Fibroblast of lung (primary cell): ENCODE measurements around the gene P3H3. TPM values are rescaled to one million over a fixed set of nuclear protein-coding genes. Genes with fewer than 3 reads are reported as not detected.
"Not testable (repeated sequence)": the region's sequence is repeated elsewhere in the genome, so short reads cannot be mapped to it uniquely, and the experiment has no call there.

Experiments
- DNase-seq, 2 donors: peaks; one replicate each; pipeline versions ENCODE4 v3.0.0 to v3.0.0-alpha.2; 2010; ENCODE audit warnings: low read depth in 2 of 2
- H2AFZ ChIP-seq: 2 replicates; pipeline ENCODE4 v1.5.1; 2012; ENCODE audit warnings: low read length, control low read depth, inconsistent platforms
- H3K27ac ChIP-seq: 2 replicates; pipeline ENCODE4 v1.5.1; 2011; ENCODE audit warnings: low read length, control low read depth; ENCODE audit not compliant: insufficient read depth
- H3K27me3 ChIP-seq: 2 replicates; pipeline ENCODE4 v1.5.1; 2011; ENCODE audit warnings: mild to moderate bottlenecking, low read length; ENCODE audit not compliant: control insufficient read depth, insufficient read depth
- H3K36me3 ChIP-seq: 2 replicates; pipeline ENCODE4 v1.5.1; 2011; ENCODE audit warnings: low read length; ENCODE audit not compliant: control insufficient read depth, insufficient read depth
- H3K4me1 ChIP-seq: 2 replicates; pipeline ENCODE4 v1.5.1; 2011; ENCODE audit warnings: low read length; ENCODE audit not compliant: control insufficient read depth, insufficient read depth; ENCODE audit errors: extremely low read depth
- H3K4me2 ChIP-seq: 2 replicates; pipeline ENCODE4 v1.5.1; 2011; ENCODE audit warnings: low read length, control low read depth; ENCODE audit not compliant: insufficient read depth; ENCODE audit errors: extremely low read depth
- H3K4me3 ChIP-seq, 4 experiments: fragments of 200-600 bp in 1 of 4; sonication (generic) in 1 of 4; replicated peaks in 1 of 4; 2 replicates each; pipeline ENCODE4 v1.5.1; 2011 to 2016; ENCODE audit warnings: low read length in 4 of 4, low read depth in 3 of 4, mild to moderate bottlenecking in 3 of 4, control low read depth in 2 of 4, inconsistent platforms in 1 of 4, mixed read lengths in 1 of 4; ENCODE audit not compliant: insufficient read depth in 1 of 4; ENCODE audit errors: control extremely low read depth in 1 of 4
- H3K79me2 ChIP-seq: 2 replicates; pipeline ENCODE4 v1.5.1; 2012; ENCODE audit warnings: mild to moderate bottlenecking, low read length, inconsistent platforms; ENCODE audit not compliant: control insufficient read depth, insufficient read depth
- H3K9ac ChIP-seq: 2 replicates; pipeline ENCODE4 v1.5.1; 2011; ENCODE audit warnings: mild to moderate bottlenecking, low read length, control low read depth; ENCODE audit not compliant: insufficient read depth
- H3K9me3 ChIP-seq: 2 replicates; pipeline ENCODE4 v1.5.1; 2012; ENCODE audit warnings: low read depth, low read length; ENCODE audit not compliant: control insufficient read depth, insufficient read depth
- H4K20me1 ChIP-seq: 2 replicates; pipeline ENCODE4 v1.5.1; 2011; ENCODE audit warnings: low read length; ENCODE audit not compliant: control insufficient read depth, insufficient read depth; ENCODE audit errors: extremely low read depth
- CTCF ChIP-seq, 2 donors: IDR thresholded peaks in 1 of 2; conservative IDR thresholded peaks in 1 of 2; 1 replicate in 1 of 2; 2 replicates in 1 of 2; pipeline ENCODE4 v1.5.1; 2011 to 2012; ENCODE audit warnings: low read length in 2 of 2, control low read depth in 1 of 2, inconsistent platforms in 1 of 2, low read depth in 1 of 2, mild to moderate bottlenecking in 1 of 2
- EZH2 ChIP-seq: IDR thresholded peaks from 2 replicates; pipeline ENCODE4 v1.5.1; 2012; ENCODE audit warnings: low read length, control low read depth, mild to moderate bottlenecking; ENCODE audit errors: missing control alignments
- polyA plus RNA-seq, 2 donors: library from polyadenylated mRNA; depleted of rRNA in 1 of 2; stranded (reverse) in 1 of 2; unstranded in 1 of 2; fragments of >200 nt; gene quantifications; 2 replicates each; pipeline ENCODE4 v1.2.1, GENCODE V29; 2011 to 2012; ENCODE audit warnings: missing spikeins in 1 of 2
- total RNA-seq: library from RNA; depleted of rRNA; stranded (reverse); fragments of >200 nt; gene quantifications from 2 replicates; pipeline ENCODE4 v1.2.1, GENCODE V29; 2014

The P3H3 gene
- total and polyA plus RNA-seq, 2 donors (not counting 1 experiment from before 2014, with no cell fraction given) = 44.0 to 96.3 TPM

GRCh38 chr12:6883252-6883651 is 55.0 kb downstream of the P3H3 start:
- Histone ChIP-seq H3K27me3 (no peaks in the 10 kb centered on the region), H3K27ac (no peak overlapping the region), H3K4me1 (no peaks in the 10 kb centered on the region), H3K79me2 (no peaks in the 10 kb centered on the region), H2AFZ (no peak overlapping the region), H3K36me3 (peaks cover 8% of the 10 kb centered on the region), H4K20me1 (no peaks in the 10 kb centered on the region), H3K9me3 (no peaks in the 10 kb centered on the region), H3K4me2 (no peak overlapping the region), H3K9ac (no peak overlapping the region), H3K4me3 (no peak overlapping the region)
- DNase-seq = no peak
- TF ChIP-seq CTCF (conservative IDR thresholded peaks at IDR 0.05 in 1 of 2, IDR thresholded peaks at IDR 0.05 in 1 of 2; ENCODE audit: low read depth in 1 of 2, low read length in 2 of 2) (no peak), EZH2 (no peak)

DNA sequence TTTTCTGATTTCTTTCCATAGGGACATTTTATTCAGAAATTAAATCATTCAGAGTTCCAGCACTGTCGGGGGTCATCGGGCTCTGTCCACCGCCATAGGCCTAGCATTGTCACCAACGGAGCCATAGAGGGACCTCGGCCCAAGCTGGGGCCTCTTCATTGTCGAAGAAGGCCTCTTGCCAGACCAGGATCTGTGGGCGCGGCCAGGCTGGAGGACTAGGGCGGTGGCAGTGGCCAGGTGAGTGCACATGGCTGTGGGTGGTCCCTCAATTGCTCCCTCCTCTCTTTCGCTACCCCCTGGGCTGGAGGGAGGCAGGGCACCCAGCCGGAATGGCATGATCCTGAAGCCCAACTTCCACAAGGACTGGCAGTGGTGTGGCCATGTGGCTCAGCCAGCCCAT is 55.5 kb downstream of the P3H3 start:
- Histone ChIP-seq H3K27me3 (no peaks in the 10 kb centered on the region), H3K27ac (no peak overlapping the region), H2AFZ (no peak overlapping the region), H3K79me2 (no peaks in the 10 kb centered on the region), H3K4me1 (no peaks in the 10 kb centered on the region), H4K20me1 (no peaks in the 10 kb centered on the region), H3K9me3 (no peaks in the 10 kb centered on the region), H3K9ac (no peak overlapping the region), H3K36me3 (peaks cover 8% of the 10 kb centered on the region), H3K4me3 (no peak overlapping the region), H3K4me2 (no peak overlapping the region)
- DNase-seq = no peak
- TF ChIP-seq EZH2 (no peak), CTCF (conservative IDR thresholded peaks at IDR 0.05 in 1 of 2, IDR thresholded peaks at IDR 0.05 in 1 of 2; ENCODE audit: low read depth in 1 of 2, low read length in 2 of 2) (no peak)

DNA sequence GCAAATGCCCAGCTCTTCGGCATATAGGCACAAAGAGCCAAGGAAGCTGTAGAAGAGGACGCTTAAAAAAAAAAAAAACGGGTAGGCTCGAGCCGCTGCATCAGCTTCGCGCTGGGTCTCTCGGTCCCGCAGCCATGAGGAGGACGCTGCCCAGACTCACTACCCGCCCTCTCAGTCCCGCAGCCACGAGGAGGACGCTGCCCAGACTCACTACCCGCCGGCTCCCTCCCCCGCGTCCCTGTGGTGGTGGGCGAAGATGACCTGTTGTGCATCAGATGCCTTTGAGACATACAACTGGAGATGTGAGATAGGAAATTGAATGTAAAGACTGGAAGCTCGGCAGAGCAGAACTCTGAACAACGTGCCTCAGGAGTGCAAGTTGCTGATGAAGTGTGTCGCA is 56.3 kb downstream of the P3H3 start:
- H2AFZ ChIP-seq = no peak overlapping the region
- H3K9ac ChIP-seq = no peak overlapping the region
- no peak overlapping the region for H3K4me3 ChIP-seq
- no peaks in the 10 kb centered on the region for H3K79me2 ChIP-seq
- TF ChIP-seq CTCF (conservative IDR thresholded peaks at IDR 0.05 in 1 of 2, IDR thresholded peaks at IDR 0.05 in 1 of 2; ENCODE audit: low read depth in 1 of 2, low read length in 2 of 2) = no peak
- no peak for TF ChIP-seq EZH2
- H3K4me2 ChIP-seq = no peak overlapping the region
- H3K27me3 ChIP-seq = no peaks in the 10 kb centered on the region
- no peaks in the 10 kb centered on the region for H3K9me3 ChIP-seq
- H3K4me1 ChIP-seq = no peaks in the 10 kb centered on the region
- H3K27ac ChIP-seq = no peak overlapping the region
- H4K20me1 ChIP-seq = no peaks in the 10 kb centered on the region
- peaks cover 8% of the 10 kb centered on the region for H3K36me3 ChIP-seq
- no peak for DNase-seq

DNA sequence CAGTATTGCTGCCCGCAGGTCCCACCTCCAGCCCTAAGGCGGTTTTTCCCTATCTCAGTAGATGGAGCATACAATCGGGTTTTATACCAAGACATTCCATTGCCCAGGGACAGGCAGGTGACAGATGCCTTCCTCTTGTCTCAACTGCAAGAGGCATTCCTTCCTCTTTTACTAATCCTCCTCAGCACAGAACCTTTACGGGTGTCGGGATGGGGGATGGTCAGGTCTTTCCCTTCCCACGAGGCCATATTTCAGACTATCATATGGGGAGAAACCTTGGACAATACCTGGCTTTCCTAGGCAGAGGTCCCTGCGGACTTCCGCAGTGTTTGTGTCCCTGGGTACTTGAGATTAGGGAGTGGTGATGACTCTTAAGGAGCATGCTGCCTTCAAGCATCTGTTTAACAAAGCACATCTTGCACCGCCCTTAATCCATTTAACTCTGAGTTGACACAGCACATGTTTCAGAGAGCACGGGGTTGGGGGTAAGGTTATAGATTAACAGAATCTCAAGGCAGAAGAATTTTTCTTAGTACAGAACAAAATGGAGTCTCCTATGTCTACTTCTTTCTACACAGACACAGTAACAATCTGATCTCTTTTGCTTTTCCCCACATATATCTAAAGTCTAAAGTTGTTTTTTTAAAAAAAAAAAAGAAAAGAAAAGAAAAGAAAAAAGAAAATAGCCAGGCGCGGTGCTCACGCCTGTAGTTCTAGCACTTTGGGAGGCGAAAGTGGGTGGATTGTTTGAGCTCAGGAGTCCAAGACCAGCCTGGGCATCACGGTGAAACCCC is 58.2 kb downstream of the P3H3 start:
- DNase-seq, H3K4me1 ChIP-seq, H2AFZ ChIP-seq, H3K27me3 ChIP-seq, H3K9ac ChIP-seq, H3K36me3 ChIP-seq, H4K20me1 ChIP-seq, H3K27ac ChIP-seq, H3K79me2 ChIP-seq, H3K4me3 ChIP-seq, H3K9me3 ChIP-seq, H3K4me2 ChIP-seq: not testable (repeated sequence)
